ENCODE data around the gene RAB40B.

The RAB40B gene

DNA sequence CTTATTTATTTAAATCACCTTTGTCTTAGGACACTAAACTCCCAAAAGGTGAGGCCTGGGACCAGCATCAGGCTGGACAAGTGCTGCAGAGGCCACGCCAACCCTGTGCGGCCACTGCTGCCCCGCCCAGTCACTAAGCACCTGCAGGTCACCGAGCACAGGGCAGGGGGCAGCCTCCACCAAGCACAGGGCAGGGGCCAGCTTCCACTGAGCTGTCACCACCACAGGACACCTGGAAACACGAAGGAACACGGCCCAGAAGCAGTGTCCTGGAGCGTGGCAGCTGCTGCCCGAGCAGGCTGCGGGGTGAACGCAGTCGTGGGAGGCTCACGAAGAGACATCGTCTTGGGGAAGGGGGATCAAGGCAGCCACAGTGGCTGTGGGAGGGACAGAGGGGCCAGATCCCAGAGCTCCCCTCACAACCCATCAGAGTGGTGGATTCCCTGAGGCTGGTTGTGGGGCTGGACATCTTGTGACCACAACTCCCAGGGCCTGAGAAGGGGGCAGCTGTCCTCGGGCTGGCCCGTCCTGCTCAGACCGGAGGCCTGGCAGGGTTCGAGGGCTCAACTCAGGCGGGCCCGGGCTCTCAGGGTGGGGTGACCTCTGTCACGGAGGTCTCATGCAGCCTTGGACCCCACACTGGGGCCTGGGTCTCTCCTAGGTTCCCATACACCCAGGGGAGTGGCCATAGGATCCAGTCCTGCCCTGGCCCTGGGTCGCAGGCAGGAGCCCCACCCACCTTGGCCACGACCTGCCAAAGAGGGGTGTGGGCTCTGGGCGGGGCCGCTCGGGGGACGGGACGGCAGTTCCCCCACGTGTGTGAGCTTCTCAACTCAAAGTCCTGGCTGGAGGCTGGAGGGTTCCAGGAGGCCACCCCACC is 18.7 kb downstream of the RAB40B start:
- no peak for DNase-seq
- Histone ChIP-seq H3K27ac (ENCODE audit: insufficient read depth, low read length, poor library complexity, severe bottlenecking) (no peak overlapping the region), H3K36me3 (ENCODE audit: control insufficient read depth, insufficient read depth, low read length) (no peaks in the 10 kb centered on the region), H3K4me1 (ENCODE audit: control insufficient read depth, insufficient read depth, low read length, poor library complexity, severe bottlenecking) (no peaks in the 10 kb centered on the region), H3K27me3 (replicated peaks; ENCODE audit: control insufficient read depth, insufficient read depth, low read length, poor library complexity, severe bottlenecking) (no peaks in the 10 kb centered on the region), H3K9me3 (ENCODE audit: control insufficient read depth, low read length) (no peaks in the 10 kb centered on the region), H3K4me3 (ENCODE audit: insufficient read depth, low read depth, low read length, poor library complexity, severe bottlenecking) (no peak overlapping the region)

DNA sequence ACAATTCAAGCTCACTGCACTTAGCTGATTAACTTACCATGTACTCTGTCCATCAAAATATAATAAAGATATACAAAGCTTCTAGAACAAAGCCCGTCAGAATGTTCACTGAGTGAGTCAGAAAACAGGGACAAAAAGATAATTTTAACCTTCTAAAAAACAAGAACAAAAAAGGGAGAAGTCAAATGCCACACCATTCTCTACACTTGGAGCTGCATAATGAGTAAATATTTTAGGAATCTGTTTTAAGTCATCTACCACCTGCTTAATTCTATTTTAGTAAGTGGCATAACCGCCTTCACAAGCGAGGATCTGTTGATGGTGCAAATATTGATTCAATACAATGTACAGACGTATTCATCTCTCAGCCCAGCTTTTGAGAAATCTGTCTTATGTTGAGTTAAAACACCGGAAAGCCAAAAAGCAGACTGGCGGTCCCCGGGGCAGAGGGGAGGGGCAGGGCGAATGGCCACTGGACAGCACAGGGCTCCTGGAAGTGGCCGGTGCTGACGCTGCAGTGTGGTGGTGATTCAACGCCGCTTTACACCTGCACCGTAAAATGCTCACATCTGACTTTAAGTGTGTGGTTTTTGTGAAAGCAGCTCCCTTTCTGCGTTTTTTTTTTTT is 20.1 kb downstream of the RAB40B start:
- no peaks in the 10 kb centered on the region for H3K4me1 ChIP-seq (ENCODE audit: control insufficient read depth, insufficient read depth, low read length, poor library complexity, severe bottlenecking)
- H3K27me3 ChIP-seq (replicated peaks; ENCODE audit: control insufficient read depth, insufficient read depth, low read length, poor library complexity, severe bottlenecking), result no peaks in the 10 kb centered on the region
- DNase-seq, result no peak
- H3K4me3 ChIP-seq (ENCODE audit: insufficient read depth, low read depth, low read length, poor library complexity, severe bottlenecking), result no peak overlapping the region
- H3K36me3 ChIP-seq (ENCODE audit: control insufficient read depth, insufficient read depth, low read length), result no peaks in the 10 kb centered on the region
- H3K27ac ChIP-seq (ENCODE audit: insufficient read depth, low read length, poor library complexity, severe bottlenecking), result no peak overlapping the region
- H3K9me3 ChIP-seq (ENCODE audit: control insufficient read depth, low read length), result no peaks in the 10 kb centered on the region

- Histone ChIP-seq H3K9me3 (ENCODE audit: control insufficient read depth, low read length) (no peaks in the 10 kb centered on the region), H3K27me3 (replicated peaks; ENCODE audit: control insufficient read depth, insufficient read depth, low read length, poor library complexity, severe bottlenecking) (no peaks in the 10 kb centered on the region), H3K4me3 (ENCODE audit: insufficient read depth, low read depth, low read length, poor library complexity, severe bottlenecking) (no peak overlapping the region), H3K36me3 (ENCODE audit: control insufficient read depth, insufficient read depth, low read length) (no peaks in the 10 kb centered on the region), H3K27ac (ENCODE audit: insufficient read depth, low read length, poor library complexity, severe bottlenecking) (no peak overlapping the region), H3K4me1 (ENCODE audit: control insufficient read depth, insufficient read depth, low read length, poor library complexity, severe bottlenecking) (no peaks in the 10 kb centered on the region)
- no peak for DNase-seq
Observed at GRCh38 chr17:82677353-82677925, 21.1 kb downstream of the RAB40B start.

GRCh38 chr17:82675476-82676245 is 22.8 kb downstream of the RAB40B start:
- H3K27ac ChIP-seq (ENCODE audit: insufficient read depth, low read length, poor library complexity, severe bottlenecking), result no peak overlapping the region
- no peak for DNase-seq
- no peaks in the 10 kb centered on the region for H3K9me3 ChIP-seq (ENCODE audit: control insufficient read depth, low read length)
- H3K27me3 ChIP-seq (replicated peaks; ENCODE audit: control insufficient read depth, insufficient read depth, low read length, poor library complexity, severe bottlenecking), result no peaks in the 10 kb centered on the region
- H3K4me1 ChIP-seq (ENCODE audit: control insufficient read depth, insufficient read depth, low read length, poor library complexity, severe bottlenecking), result no peaks in the 10 kb centered on the region
- H3K4me3 ChIP-seq (ENCODE audit: insufficient read depth, low read depth, low read length, poor library complexity, severe bottlenecking), result no peak overlapping the region
- H3K36me3 ChIP-seq (ENCODE audit: control insufficient read depth, insufficient read depth, low read length), result no peaks in the 10 kb centered on the region

- Histone ChIP-seq H3K27me3 (replicated peaks; ENCODE audit: control insufficient read depth, insufficient read depth, low read length, poor library complexity, severe bottlenecking) (no peaks in the 10 kb centered on the region), H3K9me3 (ENCODE audit: control insufficient read depth, low read length) (no peaks in the 10 kb centered on the region), H3K4me3 (ENCODE audit: insufficient read depth, low read depth, low read length, poor library complexity, severe bottlenecking) (no peak overlapping the region), H3K4me1 (ENCODE audit: control insufficient read depth, insufficient read depth, low read length, poor library complexity, severe bottlenecking) (no peaks in the 10 kb centered on the region), H3K36me3 (ENCODE audit: control insufficient read depth, insufficient read depth, low read length) (no peaks in the 10 kb centered on the region), H3K27ac (ENCODE audit: insufficient read depth, low read length, poor library complexity, severe bottlenecking) (no peak overlapping the region)
- no peak for DNase-seq
Observed at GRCh38 chr17:82674656-82675475, 23.6 kb downstream of the RAB40B start.

DNA sequence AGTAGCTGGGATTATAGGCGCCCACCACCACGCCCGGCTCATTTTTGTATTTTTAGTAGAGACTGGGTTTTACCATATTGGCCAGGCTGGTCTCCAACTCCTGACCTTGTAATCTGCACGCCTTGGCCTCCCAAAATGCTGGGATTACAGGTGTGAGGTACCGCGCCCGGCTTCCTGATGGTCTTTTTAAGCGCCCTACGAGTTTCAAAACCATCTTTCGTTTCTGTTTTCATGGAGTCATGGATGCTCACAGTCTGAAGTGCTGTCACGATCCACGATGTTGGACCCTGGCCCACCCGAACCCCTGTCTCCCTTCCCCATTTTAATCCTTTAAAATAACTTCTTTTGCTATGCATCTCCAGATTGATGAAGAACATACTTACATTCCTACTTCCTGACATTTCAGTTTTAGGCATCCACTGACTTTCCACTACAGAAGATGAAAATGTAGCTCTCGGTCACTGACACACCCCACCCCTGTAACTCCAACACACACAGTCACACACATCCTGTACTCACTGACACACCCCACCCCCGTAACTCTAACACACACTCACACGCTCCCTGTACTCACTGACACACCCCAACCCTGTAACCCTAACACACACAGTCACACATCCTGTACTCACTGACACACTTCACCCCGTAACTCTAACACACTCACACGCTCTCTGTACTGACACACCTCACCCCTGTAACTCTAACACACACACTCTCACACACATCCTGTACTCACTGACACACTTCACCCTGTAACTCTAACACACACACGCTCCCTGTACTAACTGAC is 27.6 kb downstream of the RAB40B start:
- no peak overlapping the region for H3K4me3 ChIP-seq (ENCODE audit: insufficient read depth, low read depth, low read length, poor library complexity, severe bottlenecking)
- H3K36me3 ChIP-seq (ENCODE audit: control insufficient read depth, insufficient read depth, low read length), result no peaks in the 10 kb centered on the region
- H3K27me3 ChIP-seq (replicated peaks; ENCODE audit: control insufficient read depth, insufficient read depth, low read length, poor library complexity, severe bottlenecking), result no peaks in the 10 kb centered on the region
- no peak for DNase-seq
- no peak overlapping the region for H3K27ac ChIP-seq (ENCODE audit: insufficient read depth, low read length, poor library complexity, severe bottlenecking)
- no peaks in the 10 kb centered on the region for H3K9me3 ChIP-seq (ENCODE audit: control insufficient read depth, low read length)
- no peaks in the 10 kb centered on the region for H3K4me1 ChIP-seq (ENCODE audit: control insufficient read depth, insufficient read depth, low read length, poor library complexity, severe bottlenecking)

GRCh38 chr17:82668631-82669099 is 29.8 kb downstream of the RAB40B start:
- no peaks in the 10 kb centered on the region for H3K27me3 ChIP-seq (replicated peaks; ENCODE audit: control insufficient read depth, insufficient read depth, low read length, poor library complexity, severe bottlenecking)
- no peaks in the 10 kb centered on the region for H3K4me1 ChIP-seq (ENCODE audit: control insufficient read depth, insufficient read depth, low read length, poor library complexity, severe bottlenecking)
- H3K4me3 ChIP-seq (ENCODE audit: insufficient read depth, low read depth, low read length, poor library complexity, severe bottlenecking), result no peak overlapping the region
- no peaks in the 10 kb centered on the region for H3K36me3 ChIP-seq (ENCODE audit: control insufficient read depth, insufficient read depth, low read length)
- no peaks in the 10 kb centered on the region for H3K9me3 ChIP-seq (ENCODE audit: control insufficient read depth, low read length)
- no peak overlapping the region for H3K27ac ChIP-seq (ENCODE audit: insufficient read depth, low read length, poor library complexity, severe bottlenecking)
- no peak for DNase-seq

DNA sequence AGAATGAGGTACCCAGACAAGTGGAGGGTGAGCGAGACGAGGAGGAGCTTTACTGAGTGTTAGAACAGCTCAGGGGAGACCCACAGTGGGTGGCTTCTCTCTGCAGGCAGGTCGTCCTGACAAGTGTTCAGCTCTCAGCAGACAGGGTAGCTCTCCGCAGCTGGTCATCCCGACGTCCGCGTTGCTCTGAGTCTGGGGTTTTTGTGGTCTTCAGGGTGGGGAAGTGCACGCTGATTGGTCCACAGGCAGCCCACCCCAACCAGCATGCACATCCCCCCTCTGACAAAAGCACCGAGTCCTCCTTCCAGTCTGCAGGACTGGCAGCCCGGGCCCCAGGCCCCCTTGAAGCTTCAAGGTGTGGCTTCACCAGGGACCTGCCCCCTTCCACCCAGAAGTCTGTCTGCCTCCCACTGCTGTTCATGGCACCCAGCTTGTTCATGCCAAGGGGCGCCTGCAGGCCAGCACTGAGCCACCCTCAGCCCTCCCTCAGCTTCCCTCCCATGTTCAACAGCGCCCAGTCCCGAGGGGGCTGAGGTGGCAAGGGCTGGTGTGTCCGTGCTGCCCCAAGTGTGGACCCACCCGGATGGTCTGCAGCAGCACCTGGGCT is 30.4 kb downstream of the RAB40B start:
- no peak for DNase-seq
- Histone ChIP-seq H3K4me3 (ENCODE audit: insufficient read depth, low read depth, low read length, poor library complexity, severe bottlenecking) (no peak overlapping the region), H3K27ac (ENCODE audit: insufficient read depth, low read length, poor library complexity, severe bottlenecking) (no peak overlapping the region), H3K4me1 (ENCODE audit: control insufficient read depth, insufficient read depth, low read length, poor library complexity, severe bottlenecking) (no peaks in the 10 kb centered on the region), H3K27me3 (replicated peaks; ENCODE audit: control insufficient read depth, insufficient read depth, low read length, poor library complexity, severe bottlenecking) (no peaks in the 10 kb centered on the region), H3K9me3 (ENCODE audit: control insufficient read depth, low read length) (no peaks in the 10 kb centered on the region), H3K36me3 (ENCODE audit: control insufficient read depth, insufficient read depth, low read length) (no peaks in the 10 kb centered on the region)

Measured in effector memory CD4-positive, alpha-beta T cell (primary cell).